ENCODE data around the gene SLC13A3. TPM values are rescaled to one million over a fixed set of nuclear protein-coding genes. Genes with fewer than 3 reads are reported as not detected.

The SLC13A3 gene
- total RNA-seq, 1 donor from 2014 or later, result 7.4 TPM

DNA sequence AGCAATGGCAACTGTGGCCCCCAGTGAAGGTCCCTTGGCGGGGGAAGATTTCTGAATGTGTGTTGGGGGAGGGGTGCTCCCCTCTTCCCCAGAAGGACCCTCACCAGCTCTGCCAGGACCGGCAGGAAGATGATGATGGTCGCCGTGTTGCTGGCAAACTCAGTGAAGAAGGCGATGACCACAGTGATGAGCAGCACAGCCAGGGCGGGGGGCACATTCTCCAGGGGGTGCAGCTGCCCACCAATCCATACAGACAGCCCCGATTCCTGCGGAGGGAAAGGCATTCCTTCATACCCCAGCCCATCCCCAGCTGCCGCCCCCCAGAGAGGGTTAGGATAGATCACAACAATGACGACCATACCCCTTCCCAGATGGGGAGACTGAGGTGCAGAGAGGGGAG, 85.1 kb downstream of the SLC13A3 start:
- H3K9me3 ChIP-seq (ENCODE audit: low read depth), result no peaks in the 10 kb centered on the region
- H4K20me1 ChIP-seq (ENCODE audit: low read depth), result no peaks in the 10 kb centered on the region
- no peak overlapping the region for H3K9ac ChIP-seq
- peaks cover 12% of the 10 kb centered on the region for H3K4me1 Mint-ChIP-seq
- no peaks in the 10 kb centered on the region for H3K27me3 Mint-ChIP-seq (ENCODE audit: insufficient read depth, low read depth)
- H3K4me3 Mint-ChIP-seq, result no peak overlapping the region
- H3K27ac ChIP-seq, result no peak overlapping the region
- H3K79me2 ChIP-seq (ENCODE audit: low read depth), result no peaks in the 10 kb centered on the region
- peaks cover 17% of the 10 kb centered on the region for H3F3A ChIP-seq (ENCODE audit: low read depth)
- no peaks in the 10 kb centered on the region for H3K36me3 Mint-ChIP-seq
- TF ChIP-seq, protein P1, sequence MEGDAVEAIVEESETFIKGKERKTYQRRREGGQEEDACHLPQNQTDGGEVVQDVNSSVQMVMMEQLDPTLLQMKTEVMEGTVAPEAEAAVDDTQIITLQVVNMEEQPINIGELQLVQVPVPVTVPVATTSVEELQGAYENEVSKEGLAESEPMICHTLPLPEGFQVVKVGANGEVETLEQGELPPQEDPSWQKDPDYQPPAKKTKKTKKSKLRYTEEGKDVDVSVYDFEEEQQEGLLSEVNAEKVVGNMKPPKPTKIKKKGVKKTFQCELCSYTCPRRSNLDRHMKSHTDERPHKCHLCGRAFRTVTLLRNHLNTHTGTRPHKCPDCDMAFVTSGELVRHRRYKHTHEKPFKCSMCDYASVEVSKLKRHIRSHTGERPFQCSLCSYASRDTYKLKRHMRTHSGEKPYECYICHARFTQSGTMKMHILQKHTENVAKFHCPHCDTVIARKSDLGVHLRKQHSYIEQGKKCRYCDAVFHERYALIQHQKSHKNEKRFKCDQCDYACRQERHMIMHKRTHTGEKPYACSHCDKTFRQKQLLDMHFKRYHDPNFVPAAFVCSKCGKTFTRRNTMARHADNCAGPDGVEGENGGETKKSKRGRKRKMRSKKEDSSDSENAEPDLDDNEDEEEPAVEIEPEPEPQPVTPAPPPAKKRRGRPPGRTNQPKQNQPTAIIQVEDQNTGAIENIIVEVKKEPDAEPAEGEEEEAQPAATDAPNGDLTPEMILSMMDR (IDR thresholded peaks at IDR 0.05), result no peak
- TF ChIP-seq EZH2 (IDR thresholded peaks at IDR 0.05), result no peak
- no peak for TF ChIP-seq EZH2phosphoT487 (IDR thresholded peaks at IDR 0.05)
- DNase-seq (ENCODE audit: low spot score), result no peak
- H3K4me2 ChIP-seq, result no peak overlapping the region
- H3K9me3 Mint-ChIP-seq, result no peaks in the 10 kb centered on the region
- no peak overlapping the region for H2AFZ ChIP-seq (replicated peaks)
- H3K4me3 ChIP-seq, result no peak overlapping the region
- H3K36me3 ChIP-seq, result no peaks in the 10 kb centered on the region
- no peak overlapping the region for H3K27ac Mint-ChIP-seq
- peaks cover 16% of the 10 kb centered on the region for H3K4me1 ChIP-seq
- no peaks in the 10 kb centered on the region for H3K27me3 ChIP-seq

DNA sequence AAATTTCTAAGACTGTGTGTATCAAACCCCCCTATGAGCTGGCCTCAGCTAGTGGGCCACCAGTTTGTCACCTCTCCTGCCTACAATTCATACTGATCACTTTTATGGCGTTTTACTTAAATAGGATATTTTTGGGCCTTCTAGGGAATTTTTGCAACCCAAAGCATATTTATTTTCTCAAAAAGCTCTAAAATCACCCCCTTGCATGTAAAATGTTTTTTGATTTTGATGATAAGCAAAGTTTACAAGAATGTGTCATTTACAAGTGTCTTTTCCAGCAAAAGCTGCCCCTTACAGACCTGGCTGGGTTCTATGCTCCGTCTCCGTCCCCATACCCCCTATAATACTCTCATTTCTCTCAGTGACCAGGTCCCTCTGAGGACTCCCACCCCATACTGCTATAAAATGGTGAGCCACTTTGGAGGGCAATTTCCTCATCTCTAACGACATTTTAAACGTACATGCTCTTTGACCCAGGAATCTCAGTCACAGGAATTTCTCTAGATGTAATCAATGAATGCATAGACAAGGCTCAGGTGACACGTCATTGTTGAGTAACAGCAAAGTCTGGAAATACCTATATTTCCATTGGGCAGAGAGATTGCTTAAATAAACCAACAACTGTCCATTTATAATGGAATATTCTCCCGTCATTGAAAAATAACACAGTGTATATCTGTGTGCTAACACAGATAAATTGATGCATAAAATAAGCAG, 86.9 kb downstream of the SLC13A3 start:
- Histone ChIP-seq H3K36me3 (no peaks in the 10 kb centered on the region), H3K9me3 (ENCODE audit: low read depth) (no peaks in the 10 kb centered on the region), H2AFZ (replicated peaks) (no peak overlapping the region), H3K4me2 (no peak overlapping the region), H3K9ac (no peak overlapping the region), H3F3A (ENCODE audit: low read depth) (peaks cover 17% of the 10 kb centered on the region), H3K79me2 (ENCODE audit: low read depth) (no peaks in the 10 kb centered on the region), H3K4me3 (no peak overlapping the region), H3K4me1 (peaks cover 16% of the 10 kb centered on the region), H4K20me1 (ENCODE audit: low read depth) (no peaks in the 10 kb centered on the region), H3K27me3 (no peaks in the 10 kb centered on the region), H3K27ac (no peak overlapping the region)
- no peak for DNase-seq (ENCODE audit: low spot score)
- no peak overlapping the region for H3K4me3 Mint-ChIP-seq
- TF ChIP-seq EZH2 (IDR thresholded peaks at IDR 0.05) (no peak), EZH2phosphoT487 (IDR thresholded peaks at IDR 0.05) (no peak)
- TF ChIP-seq, protein P1 (IDR thresholded peaks at IDR 0.05), result no peak
- H3K9me3 Mint-ChIP-seq, result no peaks in the 10 kb centered on the region
- H3K36me3 Mint-ChIP-seq, result no peaks in the 10 kb centered on the region
- H3K4me1 Mint-ChIP-seq, result peaks cover 23% of the 10 kb centered on the region
- H3K27me3 Mint-ChIP-seq (ENCODE audit: insufficient read depth, low read depth), result peaks cover 8% of the 10 kb centered on the region
- no peak overlapping the region for H3K27ac Mint-ChIP-seq

DNA sequence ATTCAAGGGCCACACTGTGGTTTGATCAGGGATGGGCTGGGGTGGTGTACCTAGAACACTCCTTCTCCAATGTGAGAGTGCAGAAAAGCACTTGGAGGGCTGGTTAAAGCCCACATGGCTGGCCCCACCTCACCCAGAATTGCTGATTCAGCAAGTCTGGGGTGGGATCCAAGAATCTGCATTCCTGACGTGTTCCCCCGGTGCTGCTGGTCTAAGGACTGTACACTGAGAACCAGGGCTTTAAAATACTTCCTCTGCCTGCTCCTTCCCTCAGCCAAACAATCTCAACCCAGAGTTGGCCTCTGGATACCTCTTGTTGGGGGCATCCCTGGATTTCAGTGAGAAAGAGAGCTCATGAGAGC, 87.4 kb downstream of the SLC13A3 start:
- Histone ChIP-seq H3K4me1 (peaks cover 21% of the 10 kb centered on the region), H3K4me2 (no peak overlapping the region), H3K27me3 (no peaks in the 10 kb centered on the region), H3F3A (ENCODE audit: low read depth) (peaks cover 20% of the 10 kb centered on the region), H4K20me1 (ENCODE audit: low read depth) (no peaks in the 10 kb centered on the region), H3K9ac (no peak overlapping the region), H3K9me3 (ENCODE audit: low read depth) (no peaks in the 10 kb centered on the region), H3K36me3 (no peaks in the 10 kb centered on the region), H3K79me2 (ENCODE audit: low read depth) (no peaks in the 10 kb centered on the region), H3K4me3 (no peak overlapping the region), H3K27ac (no peak overlapping the region), H2AFZ (replicated peaks) (no peak overlapping the region)
- H3K9me3 Mint-ChIP-seq, result no peaks in the 10 kb centered on the region
- H3K4me1 Mint-ChIP-seq, result peaks cover 28% of the 10 kb centered on the region
- H3K27ac Mint-ChIP-seq, result no peak overlapping the region
- H3K4me3 Mint-ChIP-seq, result no peak overlapping the region
- no peaks in the 10 kb centered on the region for H3K36me3 Mint-ChIP-seq
- DNase-seq (ENCODE audit: low spot score), result no peak
- TF ChIP-seq EZH2phosphoT487 (IDR thresholded peaks at IDR 0.05) (no peak), EZH2 (IDR thresholded peaks at IDR 0.05) (no peak)
- TF ChIP-seq, protein P1 (IDR thresholded peaks at IDR 0.05), result no peak
- peaks cover 8% of the 10 kb centered on the region for H3K27me3 Mint-ChIP-seq (ENCODE audit: insufficient read depth, low read depth)

All from neural progenitor cell (in vitro differentiated cells).